ENCODE data around the gene ZNF341. TPM values are rescaled to one million over a fixed set of nuclear protein-coding genes. Genes with fewer than 3 reads are reported as not detected.
A peak's percentile ranks its signal among the peaks of the same experiment; 100 is the strongest.
"Not testable (repeated sequence)": the region's sequence is repeated elsewhere in the genome, so short reads cannot be mapped to it uniquely, and the experiment has no call there.

Gene ZNF341
- total and polyA plus RNA-seq, 8 donors: 0.58 to 6.2 (median 1.9) TPM

GRCh38 chr20:33790566-33790965 is 58.8 kb downstream of the ZNF341 start:
- DNase-seq: peak in 1 of 2 donors; percentile 42
- TF ChIP-seq EP300 (IDR thresholded peaks at IDR 0.05) (no peak), POLR2A (IDR thresholded peaks at IDR 0.05) (no peak), POLR2AphosphoS5 (IDR thresholded peaks at IDR 0.05) (peak in 2 of 3 donors; percentile 14 to 40), CTCF (IDR thresholded peaks at IDR 0.05) (no peak)
- no peak overlapping the region for H3K4me3 ChIP-seq
- intact Hi-C loops (cut with DNase I; ENCODE audit: low total_unique reads): no loop called here
- no peaks in the 10 kb centered on the region for H3K27me3 ChIP-seq
- H3K27ac ChIP-seq: peak overlapping the region; percentile 46 to 87 (median 83)
- no peaks in the 10 kb centered on the region for H3K9me3 ChIP-seq
- peaks cover 31 to 72% (median 47%) of the 10 kb centered on the region in 4 donors for H3K4me1 ChIP-seq
- WGBS, 5 donors: 71 to 85% (median 78%) methylated on average over 11 of the region's 11 CpGs
- peaks cover 0 to 17% (median 11%) of the 10 kb centered on the region in 4 donors for H3K36me3 ChIP-seq

- TF ChIP-seq POLR2A (IDR thresholded peaks at IDR 0.05) (no peak), EP300 (IDR thresholded peaks at IDR 0.05) (no peak), CTCF (IDR thresholded peaks at IDR 0.05) (no peak), POLR2AphosphoS5 (IDR thresholded peaks at IDR 0.05) (no peak)
- H3K36me3 ChIP-seq: peaks cover 0 to 17% (median 11%) of the 10 kb centered on the region in 4 donors
- no peaks in the 10 kb centered on the region for H3K9me3 ChIP-seq
- intact Hi-C loops (cut with DNase I; ENCODE audit: low total_unique reads): no loop called here
- H3K27me3 ChIP-seq: no peaks in the 10 kb centered on the region
- peak overlapping the region in 3 of 5 donors; percentile 36 to 87 (median 80) for H3K27ac ChIP-seq
- peaks cover 36 to 77% (median 52%) of the 10 kb centered on the region in 4 donors for H3K4me1 ChIP-seq
- WGBS, 5 donors: 94 to 100% (median 98%) methylated on average over 2 to 31 of the region's 31 CpGs
- H3K4me3 ChIP-seq: no peak overlapping the region
- DNase-seq: no peak
These were observed 59.2 kb downstream of the ZNF341 start for GRCh38 chr20:33791021-33791420.

GRCh38 chr20:33791540-33791939 is 59.7 kb downstream of the ZNF341 start:
- peaks cover 36 to 81% (median 55%) of the 10 kb centered on the region in 4 donors for H3K4me1 ChIP-seq
- H3K36me3 ChIP-seq: peaks cover 0 to 17% (median 11%) of the 10 kb centered on the region in 4 donors
- intact Hi-C loops (cut with DNase I; ENCODE audit: low total_unique reads): no loop called here
- TF ChIP-seq EP300 (IDR thresholded peaks at IDR 0.05) (no peak), POLR2AphosphoS5 (IDR thresholded peaks at IDR 0.05) (no peak), POLR2A (IDR thresholded peaks at IDR 0.05) (no peak), CTCF (IDR thresholded peaks at IDR 0.05) (no peak)
- DNase-seq: no peak
- 81 to 93% (median 91%) methylated on average over 7 to 9 of the region's 9 CpGs for WGBS, 5 donors
- H3K27ac ChIP-seq: peak overlapping the region in 2 of 5 donors; percentile 78 to 87
- H3K9me3 ChIP-seq: no peaks in the 10 kb centered on the region
- H3K27me3 ChIP-seq: no peaks in the 10 kb centered on the region
- no peak overlapping the region for H3K4me3 ChIP-seq

GRCh38 chr20:33791959-33792597 is 60.3 kb downstream of the ZNF341 start:
- DNase-seq: peak; percentile 51 to 74
- Histone ChIP-seq H3K27ac (peak overlapping the region in 2 of 5 donors; percentile 55 to 78), H3K4me3 (no peak overlapping the region), H3K36me3 (peaks cover 0 to 17% (median 11%) of the 10 kb centered on the region in 4 donors), H3K27me3 (no peaks in the 10 kb centered on the region), H3K9me3 (no peaks in the 10 kb centered on the region), H3K4me1 (peaks cover 36 to 81% (median 57%) of the 10 kb centered on the region in 4 donors)
- intact Hi-C loops (cut with DNase I; ENCODE audit: low total_unique reads): no loop called here
- 61 to 67% (median 64%) methylated on average over 13 of the region's 13 CpGs for WGBS, 5 donors
- TF ChIP-seq CTCF (IDR thresholded peaks at IDR 0.05) (peak in 5 of 7 experiments; percentile 30 to 83 (median 76)), POLR2AphosphoS5 (IDR thresholded peaks at IDR 0.05) (peak in 1 of 3 donors; percentile 3), EP300 (IDR thresholded peaks at IDR 0.05) (no peak)

GRCh38 chr20:33792598-33792989 is 60.8 kb downstream of the ZNF341 start:
- H3K27me3 ChIP-seq; intact Hi-C loops (cut with DNase I; ENCODE audit: low total_unique reads); H3K4me3 ChIP-seq; DNase-seq; H3K9me3 ChIP-seq: not testable (repeated sequence)
- Histone ChIP-seq H3K4me1 (peaks cover 36 to 77% (median 58%) of the 10 kb centered on the region in 4 donors), H3K27ac (peak overlapping the region in 4 of 5 donors; percentile 35 to 78 (median 51)), H3K36me3 (peaks cover 0 to 17% (median 11%) of the 10 kb centered on the region in 4 donors)
- 61 to 77% (median 67%) methylated on average over 3 of the region's 3 CpGs for WGBS, 5 donors
